Lower leg skin (tissue), 3 donors: ENCODE data around the gene ASAP2.

Experiments used
- CTCF ChIP-seq, 3 donors: fragments of 450-650 bp; IDR thresholded peaks; one replicate each; pipeline ENCODE4 v1.5.1; 2016; ENCODE audit warnings: antibody characterized with exemption in 3 of 3, mild to moderate bottlenecking in 3 of 3, moderate library complexity in 2 of 3
- POLR2A ChIP-seq, 2 donors: fragments of 450-650 bp; IDR thresholded peaks; one replicate each; pipeline ENCODE4 v1.6.1; 2016 to 2017; ENCODE audit warnings: antibody characterized with exemption in 2 of 2, mild to moderate bottlenecking in 1 of 2, moderate library complexity in 1 of 2

- TF ChIP-seq CTCF (IDR thresholded peaks at IDR 0.05) (no peak), POLR2A (IDR thresholded peaks at IDR 0.05) (no peak)
These were observed 104.9 kb downstream of the ASAP2 start for GRCh38 chr2:9311488-9311887.
